Endometrial microvascular endothelial cells (primary cell): ENCODE measurements around the gene TPM4. TPM values are rescaled to one million over a fixed set of nuclear protein-coding genes. Genes with fewer than 3 reads are reported as not detected.
"Not testable (repeated sequence)": the region's sequence is repeated elsewhere in the genome, so short reads cannot be mapped to it uniquely, and the experiment has no call there.

ENCODE experiments used
- in situ Hi-C: cut with HindIII; loops from 2 replicates; pipeline ENCODE4 v1.10.0; 2017; ENCODE audit warnings: low sequenced_read_pairs, low pct_unique_long_range_greater_than_20kb; ENCODE audit errors: inconsistent ontology term
- total RNA-seq: library from RNA; depleted of rRNA; stranded (reverse); fragments of >200 nt; gene quantifications from one replicate; pipeline ENCODE4 v1.2.3, GENCODE V29; 2015; ENCODE audit errors: inconsistent ontology term

Gene TPM4
- total RNA-seq, 1 donor from 2014 or later = 1,107 TPM

GRCh38 chr19:16089010-16089846 lies 12.9 kb downstream of the TPM4 start:
- in situ Hi-C loops = no loop called here

GRCh38 chr19:16091546-16092475 lies 15.5 kb downstream of the TPM4 start:
- in situ Hi-C loops = no loop called here

- in situ Hi-C loops = no loop called here
Observed at GRCh38 chr19:16094360-16095070, 18.2 kb downstream of the TPM4 start.

- in situ Hi-C loops = no loop called here
Observed at GRCh38 chr19:16095071-16095571, 18.8 kb downstream of the TPM4 start.

GRCh38 chr19:16096280-16096855 lies 20.1 kb downstream of the TPM4 start:
- in situ Hi-C loops = no loop called here

- in situ Hi-C loops = no loop called here
Observed at GRCh38 chr19:16098416-16098768, 22.1 kb downstream of the TPM4 start.

- in situ Hi-C loops = no loop called here
Observed at GRCh38 chr19:16098821-16099220, 22.5 kb downstream of the TPM4 start.

GRCh38 chr19:16099314-16099965 lies 23.1 kb downstream of the TPM4 start:
- in situ Hi-C loops = not testable (repeated sequence)

- in situ Hi-C loops = no loop called here
Observed at GRCh38 chr19:16100524-16100923, 24.2 kb downstream of the TPM4 start.

GRCh38 chr19:16104722-16105121 lies 28.4 kb downstream of the TPM4 start:
- in situ Hi-C loops = no loop called here

GRCh38 chr19:16106121-16106520 lies 29.8 kb downstream of the TPM4 start:
- in situ Hi-C loops = no loop called here

GRCh38 chr19:16111160-16111908 lies 35.0 kb downstream of the TPM4 start, which contains the start of gene RAB8A:
Gene RAB8A, plus strand, starts transcription at chr19:16111889. Its CDS starts 13 bp downstream, at chr19:16111902.
- in situ Hi-C loops = no loop called here

GRCh38 chr19:16111909-16112752 lies 35.8 kb downstream of the TPM4 start:
- in situ Hi-C loops = no loop called here

GRCh38 chr19:16112778-16113177 lies 36.5 kb downstream of the TPM4 start:
- in situ Hi-C loops = no loop called here

- in situ Hi-C loops = no loop called here
Observed at GRCh38 chr19:16113727-16114126, 37.4 kb downstream of the TPM4 start.

- in situ Hi-C loops = no loop called here
Observed at GRCh38 chr19:16115301-16116039, 39.2 kb downstream of the TPM4 start.
